GM21515 (cell line): ENCODE data around the gene SLC22A12.

Experiments
- ATAC-seq: cut with Tn5 transposase; IDR thresholded peaks from one replicate; pipeline ENCODE4 v1.9.1; 2021; ENCODE audit not compliant: unreplicated experiment

SLC22A12 gene

DNA sequence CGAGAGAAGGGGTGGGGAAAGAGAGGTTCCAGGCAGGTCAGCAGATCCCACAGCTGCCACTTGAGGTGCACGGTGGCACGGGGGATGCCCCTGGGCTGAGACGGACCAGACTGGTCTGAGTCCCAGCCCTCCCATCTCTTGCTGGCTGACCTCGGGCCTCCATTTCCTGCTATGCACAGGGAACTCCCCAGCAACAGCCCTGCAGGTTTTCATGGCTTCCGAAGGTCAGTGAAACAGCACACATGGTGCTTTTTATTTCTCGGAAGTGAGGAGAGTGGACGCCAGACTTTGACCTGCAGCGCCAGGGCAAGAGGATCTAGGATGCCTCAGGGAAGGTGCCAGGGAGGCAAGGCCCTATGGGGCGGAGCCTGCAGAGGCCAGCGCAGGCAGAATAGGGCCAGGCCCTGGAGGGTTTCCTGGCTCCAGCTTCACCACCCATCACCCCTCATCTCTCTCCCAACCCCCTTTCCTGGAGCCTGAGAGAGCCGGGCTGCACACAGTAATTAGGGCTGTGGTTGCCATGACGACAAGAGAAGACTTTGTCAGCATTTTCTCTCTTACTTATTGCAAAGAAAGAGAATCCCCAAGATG is 29.5 kb downstream of the SLC22A12 start:
- no peak for ATAC-seq

DNA sequence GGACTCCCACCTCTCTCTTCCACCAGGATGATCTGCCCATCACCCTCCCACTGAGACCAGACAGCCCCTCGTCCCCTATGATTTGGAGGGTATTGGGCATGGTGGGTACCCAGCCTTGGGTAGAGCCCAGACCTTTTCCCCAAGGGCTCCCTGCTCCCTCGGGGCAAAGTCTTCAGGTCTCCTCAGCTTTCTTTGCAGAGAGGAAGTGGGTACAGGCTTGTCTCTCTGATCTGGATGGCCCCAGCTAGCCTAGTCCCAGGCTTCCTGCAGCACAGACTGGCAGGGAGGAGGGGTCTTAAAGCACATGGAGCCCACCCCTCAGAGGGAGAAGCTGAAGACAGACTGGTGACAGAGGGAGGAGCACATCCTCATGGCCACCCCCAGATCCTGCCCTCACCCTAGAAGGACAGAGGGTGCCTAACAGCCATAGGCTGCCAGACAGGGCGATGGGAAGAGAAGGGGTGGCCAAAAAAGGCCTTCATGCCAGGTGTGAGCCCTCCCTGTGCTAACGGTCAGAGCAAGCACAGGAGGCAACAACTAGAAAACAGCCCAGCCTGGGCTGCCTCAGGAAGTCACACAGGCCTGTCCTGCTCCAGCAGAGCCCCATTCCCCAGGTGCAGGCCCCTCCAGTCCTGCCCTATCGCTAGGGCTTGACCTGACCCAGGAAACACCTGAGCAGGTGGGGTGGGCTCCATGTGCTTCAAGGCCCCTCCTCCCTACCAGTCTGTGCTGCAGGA is 30.4 kb downstream of the SLC22A12 start:
- no peak for ATAC-seq

DNA sequence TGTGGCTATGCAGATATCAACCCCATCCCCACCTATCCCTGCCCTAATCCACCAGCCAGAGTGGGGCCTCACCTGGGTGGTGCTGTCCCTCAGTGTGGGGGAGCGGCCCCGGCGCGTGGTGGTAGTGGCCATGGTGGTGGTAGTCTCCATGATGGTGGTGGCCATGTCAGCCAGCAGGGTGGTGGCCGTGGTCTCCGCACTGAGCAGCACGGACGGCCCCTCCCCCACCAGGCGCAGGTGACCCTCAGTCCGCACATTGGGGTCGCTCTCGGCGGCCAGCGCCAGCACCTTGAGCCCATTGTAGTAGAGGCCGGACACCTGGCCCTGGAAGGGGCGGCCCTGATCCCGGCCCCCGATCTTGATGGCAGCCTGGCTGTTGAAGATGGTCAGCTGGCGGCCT is 31.7 kb downstream of the SLC22A12 start:
- no peak for ATAC-seq

DNA sequence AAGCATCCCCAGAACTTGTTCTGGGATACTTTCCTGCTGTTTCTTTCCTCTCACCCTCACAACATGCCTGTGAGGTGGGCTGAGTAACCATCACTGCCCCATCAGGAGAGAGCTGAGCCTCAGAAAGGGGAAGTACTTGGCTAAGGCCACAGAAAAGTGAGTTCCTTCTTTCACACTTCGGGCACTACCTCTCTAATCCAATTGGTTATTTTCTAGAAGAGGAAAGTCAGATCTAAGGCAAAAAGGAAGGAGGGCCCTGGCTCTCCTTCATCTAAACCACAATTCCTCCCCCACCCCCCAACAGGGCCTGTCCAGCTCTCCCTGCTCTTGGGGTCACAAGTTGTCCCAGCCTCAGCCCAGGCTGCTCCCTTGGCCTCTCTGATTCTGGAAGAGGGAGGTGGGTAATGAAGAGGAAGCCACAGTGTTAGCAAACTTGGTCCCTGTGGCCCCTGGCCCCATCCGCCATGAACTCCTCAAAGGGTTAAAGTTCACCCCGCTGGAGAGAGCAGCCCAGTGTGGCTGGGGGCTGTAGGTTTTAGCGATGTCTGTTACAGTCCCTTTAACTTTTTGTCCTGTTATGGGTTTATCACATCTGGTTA is 34.0 kb downstream of the SLC22A12 start:
- ATAC-seq, result no peak

DNA sequence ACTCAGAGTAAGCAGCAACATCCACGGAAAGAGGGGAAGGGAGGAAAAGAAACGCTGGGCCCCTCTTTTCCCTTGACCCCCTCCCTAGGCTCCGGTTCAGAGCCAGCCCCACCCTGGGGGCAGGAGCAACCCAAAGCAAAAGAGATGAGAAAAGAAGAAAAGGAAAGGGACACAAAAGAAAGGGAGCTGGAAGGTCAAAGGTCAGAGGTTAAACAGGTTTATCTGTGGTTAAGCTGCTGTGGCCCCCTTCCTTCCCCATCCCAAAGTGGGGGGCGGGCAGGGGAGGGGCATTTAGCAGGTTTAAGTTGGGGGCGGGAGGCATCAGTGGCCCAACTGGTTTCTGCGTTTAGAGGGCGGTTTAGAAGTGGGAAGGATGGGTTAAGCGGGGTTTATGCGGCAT is 35.6 kb downstream of the SLC22A12 start:
- ATAC-seq, result no peak

DNA sequence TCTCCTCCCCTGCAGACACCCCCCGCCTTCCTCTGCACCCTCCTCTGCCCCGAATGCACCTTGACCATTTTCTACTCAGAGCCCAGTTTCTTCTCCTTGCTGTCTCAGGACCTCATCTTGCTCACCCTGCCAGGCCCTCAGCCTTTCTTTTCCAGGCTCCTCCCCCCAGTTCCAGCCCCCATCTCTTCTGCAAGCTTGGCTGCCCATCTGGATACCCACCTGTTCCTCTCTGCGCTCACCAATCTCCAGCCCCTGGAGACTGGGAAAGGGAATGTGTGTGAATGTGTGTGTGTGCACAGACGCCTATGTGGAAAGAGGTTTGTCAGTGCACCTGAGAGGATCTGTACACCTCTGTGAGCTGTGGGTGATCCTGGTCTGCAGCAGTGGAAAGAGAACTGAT is 36.4 kb downstream of the SLC22A12 start:
- ATAC-seq, result no peak

DNA sequence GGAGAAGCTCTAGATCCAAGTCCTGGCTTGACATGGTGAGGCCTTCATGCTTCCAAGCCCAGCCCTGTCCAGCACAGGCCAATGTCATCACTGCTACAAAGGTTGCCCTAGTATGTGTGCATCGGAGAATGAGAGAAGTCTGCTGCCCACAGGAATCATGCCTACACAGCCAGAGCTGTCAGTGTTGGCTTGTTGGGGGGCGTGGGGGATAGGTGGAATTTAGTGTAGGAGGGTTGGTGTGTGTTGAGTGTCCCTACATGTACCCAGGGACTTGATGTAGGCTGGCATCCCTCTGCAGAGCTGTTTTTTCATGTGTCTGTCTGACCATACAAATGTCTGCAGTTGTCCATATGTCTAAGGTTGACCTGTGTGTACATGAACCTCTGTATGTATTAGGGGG is 37.6 kb downstream of the SLC22A12 start:
- no peak for ATAC-seq

DNA sequence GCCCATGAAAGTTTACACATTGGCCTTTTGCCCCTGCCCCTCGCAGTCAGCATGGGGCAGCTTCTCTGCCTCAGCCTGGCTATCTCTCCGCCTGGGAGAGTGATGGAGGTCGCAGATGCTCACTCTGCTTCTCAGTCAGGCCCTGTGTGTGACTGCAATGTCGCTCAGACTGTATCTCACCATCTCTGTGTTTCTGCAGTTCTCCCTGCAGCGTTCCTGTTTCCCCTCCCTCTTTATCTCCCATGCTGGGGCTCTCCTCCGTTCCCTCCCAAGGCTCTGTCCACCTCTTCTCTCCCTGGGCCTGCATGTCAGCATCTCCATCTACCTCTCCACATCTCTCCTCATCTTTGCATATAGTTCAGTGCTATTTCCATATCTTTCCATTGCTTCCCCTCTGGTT is 38.1 kb downstream of the SLC22A12 start:
- no peak for ATAC-seq

DNA sequence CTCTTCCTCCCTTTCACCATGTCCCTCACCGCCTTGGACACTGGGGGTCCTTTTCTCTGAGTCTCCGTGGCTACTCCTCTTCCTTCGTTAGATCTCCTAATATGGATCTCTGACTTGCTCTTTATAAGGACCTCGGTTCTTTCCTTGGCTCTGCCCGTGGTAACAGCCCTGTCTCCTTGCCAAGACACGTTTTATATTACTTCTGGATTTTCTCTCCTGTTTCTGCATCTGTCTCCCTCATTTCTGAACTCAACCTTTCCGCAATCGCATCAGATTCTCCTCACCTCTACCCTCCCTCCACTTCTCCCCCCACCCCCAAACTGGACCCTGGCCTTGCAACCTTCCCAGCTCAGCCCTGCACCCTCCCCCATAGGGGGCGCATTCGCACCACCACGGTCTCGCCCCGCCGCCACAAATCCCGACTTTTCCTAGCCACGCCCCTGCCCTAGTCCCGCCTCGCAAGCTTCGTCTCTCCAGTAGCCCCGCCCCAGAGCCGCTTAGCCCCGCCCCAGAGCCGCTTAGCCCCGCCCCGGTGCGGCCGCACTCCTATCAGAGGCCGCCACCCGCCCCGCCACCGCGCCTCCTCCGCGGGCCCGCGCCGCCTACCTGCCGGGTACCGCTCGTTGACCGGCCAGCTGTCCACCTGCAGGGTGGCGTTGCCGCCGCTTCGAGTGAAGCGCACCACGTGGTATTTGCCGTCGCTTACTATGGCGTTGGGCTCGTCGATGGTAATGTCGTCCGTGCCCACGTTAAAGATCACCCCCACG is 39.0 kb downstream of the SLC22A12 start:
- no peak for ATAC-seq

DNA sequence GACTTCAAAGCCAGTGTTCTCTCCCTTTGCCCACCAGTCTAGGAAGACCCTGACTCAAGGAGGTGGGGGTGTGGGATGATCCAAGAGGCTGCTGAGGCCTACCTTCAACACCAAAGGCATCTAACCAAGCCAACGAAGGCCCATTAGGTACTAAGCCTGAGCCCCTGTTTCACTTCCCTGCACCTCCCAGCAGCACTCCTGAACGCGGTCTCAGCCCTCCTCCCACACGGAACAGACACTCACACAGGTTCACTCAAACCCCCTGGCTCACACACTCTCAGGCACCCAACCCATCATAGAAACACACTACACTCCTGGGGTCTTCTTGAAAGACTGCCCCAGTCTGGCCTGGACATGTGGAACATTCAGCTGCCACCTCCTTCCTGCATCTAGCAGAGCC is 40.7 kb downstream of the SLC22A12 start:
- ATAC-seq, result no peak

DNA sequence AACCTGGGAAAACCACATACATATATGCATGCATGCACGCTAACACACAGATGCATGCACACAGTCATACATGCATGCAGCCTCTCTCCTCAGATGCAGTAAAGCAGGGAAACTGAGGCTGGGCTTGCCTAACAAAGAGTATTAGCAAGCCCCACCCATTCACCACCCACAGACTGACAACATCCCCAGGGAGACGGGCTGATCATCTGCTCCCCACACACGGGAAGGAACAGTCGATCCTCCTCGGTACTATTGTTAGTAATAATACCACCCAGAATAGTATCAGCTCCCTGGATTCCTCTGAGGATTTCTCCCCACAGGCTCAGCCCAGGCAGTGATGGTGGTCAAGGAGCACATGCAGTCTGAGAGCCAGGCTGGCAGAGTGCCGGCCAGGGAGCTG is 41.2 kb downstream of the SLC22A12 start:
- no peak for ATAC-seq

DNA sequence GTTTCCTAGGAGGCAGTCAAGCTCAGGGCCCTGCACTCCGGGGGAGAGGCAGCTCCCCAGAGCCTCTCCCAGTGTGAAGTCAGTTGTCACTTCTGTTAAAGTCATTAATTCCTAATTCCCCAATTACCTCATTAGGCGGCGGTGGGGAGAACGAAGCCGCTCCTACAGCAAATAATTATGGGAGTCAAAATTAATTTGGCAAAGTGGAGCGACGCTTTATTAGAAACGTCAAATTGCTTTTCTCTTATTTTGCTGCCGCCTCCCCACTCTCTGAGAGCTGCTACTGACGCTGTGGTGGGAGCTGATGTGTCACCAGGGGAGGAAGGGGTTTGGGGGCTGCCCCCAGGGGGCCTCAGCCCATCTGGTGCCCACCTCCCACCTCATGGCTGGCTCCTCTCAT is 41.6 kb downstream of the SLC22A12 start:
- ATAC-seq, result no peak

DNA sequence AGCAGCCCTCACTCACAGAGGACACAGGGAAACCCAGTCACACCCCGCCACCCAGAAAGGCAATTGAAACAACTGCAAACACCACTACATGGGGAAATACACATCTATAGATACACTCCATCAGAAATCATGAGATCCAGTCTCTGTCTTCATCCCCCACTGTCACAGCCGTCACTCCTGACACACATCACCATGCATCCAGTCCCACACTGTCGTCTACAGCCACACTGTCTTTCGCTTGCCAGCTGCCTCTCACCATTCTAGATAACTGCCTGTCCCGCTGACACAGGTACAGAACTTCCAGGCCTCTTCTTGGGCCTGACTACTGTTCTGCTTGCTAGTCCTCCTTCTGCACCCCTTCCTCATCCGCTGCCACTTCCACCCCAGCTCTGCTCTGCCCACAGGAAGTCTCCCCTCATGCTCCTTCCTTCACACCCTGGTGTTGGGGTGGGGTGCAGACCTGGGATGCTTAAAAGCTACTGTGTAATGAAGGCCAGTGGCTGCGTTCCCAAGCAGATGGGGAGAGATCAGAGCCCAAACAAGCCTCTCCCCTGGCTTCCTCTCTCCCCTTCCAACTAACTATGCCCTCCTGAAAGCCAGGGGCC is 42.6 kb downstream of the SLC22A12 start:
- no peak for ATAC-seq

DNA sequence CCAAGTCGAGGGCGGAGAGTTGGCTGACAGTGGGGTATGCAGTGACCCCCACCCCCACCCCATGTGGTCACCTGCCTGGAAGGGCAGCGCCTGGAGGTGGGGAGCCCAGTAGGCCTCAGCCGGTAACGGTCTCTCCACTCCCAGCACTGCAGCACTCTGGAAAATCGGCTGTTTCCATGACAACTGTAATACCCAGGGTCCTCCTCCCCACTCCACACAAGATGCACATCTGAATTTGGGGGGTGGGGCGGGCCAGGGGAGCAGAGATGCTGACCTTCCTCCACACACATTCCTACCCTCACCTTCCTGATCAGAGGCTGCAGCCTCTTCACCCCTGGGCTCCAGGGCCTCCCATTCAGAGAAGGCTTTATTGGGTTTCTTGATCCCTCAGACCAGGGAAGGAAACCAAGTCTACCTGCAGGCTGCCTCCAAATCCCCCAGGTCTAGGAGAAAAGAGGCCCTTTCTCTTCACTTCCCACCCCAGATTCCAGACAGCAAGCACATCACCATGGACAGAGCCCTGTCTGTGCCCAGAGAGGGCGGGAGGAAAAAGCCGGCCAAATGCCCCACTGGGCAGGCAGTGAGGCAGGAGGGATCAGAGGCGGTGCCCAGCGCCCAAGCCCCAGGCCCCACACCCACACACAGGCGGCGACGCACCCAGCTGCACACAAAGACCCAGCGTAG is 46.5 kb downstream of the SLC22A12 start:
- no peak for ATAC-seq

DNA sequence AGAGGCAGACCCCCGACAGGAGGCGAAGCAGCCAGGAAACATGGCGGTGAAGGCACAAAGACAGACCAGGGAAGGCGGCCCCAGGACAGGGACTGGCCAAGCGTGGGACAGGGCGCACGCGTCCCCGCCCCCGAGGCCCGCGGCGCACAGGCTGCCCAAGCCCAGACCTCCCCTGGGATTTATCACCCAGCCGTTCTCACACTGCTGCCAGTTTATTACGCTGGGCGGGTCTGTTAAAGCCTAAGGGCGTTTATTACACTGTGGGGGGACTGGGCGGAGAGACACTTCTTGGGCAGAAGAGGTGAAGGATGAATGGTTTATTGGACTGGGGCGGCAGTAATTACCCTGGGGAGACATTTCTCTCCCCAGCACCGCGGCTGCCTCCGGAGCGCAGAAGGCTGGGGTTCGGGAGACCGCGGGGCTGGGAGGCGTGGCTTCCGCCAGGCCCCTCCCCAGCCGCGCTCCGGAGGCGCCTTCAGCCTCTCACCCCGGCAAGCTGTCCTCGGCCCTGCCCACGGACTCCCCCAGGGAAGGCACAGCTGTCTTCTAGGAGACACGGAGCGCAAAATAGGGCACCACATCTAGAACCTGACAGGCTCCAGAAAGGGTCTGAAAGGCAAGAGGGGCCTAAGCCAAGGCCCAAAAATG is 47.1 kb downstream of the SLC22A12 start:
- ATAC-seq, result no peak

DNA sequence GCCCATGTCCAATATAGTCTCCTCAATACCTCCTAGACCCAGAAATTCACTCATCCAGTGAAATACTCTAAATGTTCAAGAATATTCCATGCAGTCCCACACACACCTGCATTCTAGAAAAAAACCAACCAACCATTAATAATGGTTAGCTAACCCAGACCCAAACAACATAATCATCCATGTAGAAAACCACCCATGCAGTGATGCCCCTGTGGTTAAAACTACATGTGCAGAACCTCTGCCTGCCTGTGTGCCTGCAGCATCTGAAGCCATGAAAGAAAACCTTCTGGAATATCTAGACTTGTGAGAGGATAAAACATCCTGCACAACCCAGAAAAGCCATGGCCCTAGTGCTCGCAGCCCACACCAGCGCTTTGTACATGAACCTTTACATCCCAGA is 47.8 kb downstream of the SLC22A12 start:
- no peak for ATAC-seq

DNA sequence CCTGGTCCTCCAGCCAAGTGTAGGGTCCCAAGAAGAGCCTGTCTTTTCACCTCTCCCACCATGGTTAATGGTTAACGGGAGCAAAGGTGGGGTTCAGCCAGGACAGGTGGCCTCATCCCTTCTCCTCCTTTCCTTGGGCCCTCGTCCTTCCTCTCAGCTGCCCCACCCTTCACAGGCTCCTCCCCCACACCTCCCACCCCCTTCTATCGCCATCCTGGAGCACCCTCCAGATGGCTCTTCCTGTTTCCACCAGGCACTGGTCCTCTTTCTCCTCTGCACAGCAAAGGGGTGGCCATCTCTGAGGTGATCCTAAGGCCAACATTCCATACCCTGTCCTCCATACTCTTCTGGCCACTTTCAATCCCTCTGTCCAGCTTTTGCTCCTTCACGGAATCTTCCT is 48.9 kb downstream of the SLC22A12 start:
- no peak for ATAC-seq

DNA sequence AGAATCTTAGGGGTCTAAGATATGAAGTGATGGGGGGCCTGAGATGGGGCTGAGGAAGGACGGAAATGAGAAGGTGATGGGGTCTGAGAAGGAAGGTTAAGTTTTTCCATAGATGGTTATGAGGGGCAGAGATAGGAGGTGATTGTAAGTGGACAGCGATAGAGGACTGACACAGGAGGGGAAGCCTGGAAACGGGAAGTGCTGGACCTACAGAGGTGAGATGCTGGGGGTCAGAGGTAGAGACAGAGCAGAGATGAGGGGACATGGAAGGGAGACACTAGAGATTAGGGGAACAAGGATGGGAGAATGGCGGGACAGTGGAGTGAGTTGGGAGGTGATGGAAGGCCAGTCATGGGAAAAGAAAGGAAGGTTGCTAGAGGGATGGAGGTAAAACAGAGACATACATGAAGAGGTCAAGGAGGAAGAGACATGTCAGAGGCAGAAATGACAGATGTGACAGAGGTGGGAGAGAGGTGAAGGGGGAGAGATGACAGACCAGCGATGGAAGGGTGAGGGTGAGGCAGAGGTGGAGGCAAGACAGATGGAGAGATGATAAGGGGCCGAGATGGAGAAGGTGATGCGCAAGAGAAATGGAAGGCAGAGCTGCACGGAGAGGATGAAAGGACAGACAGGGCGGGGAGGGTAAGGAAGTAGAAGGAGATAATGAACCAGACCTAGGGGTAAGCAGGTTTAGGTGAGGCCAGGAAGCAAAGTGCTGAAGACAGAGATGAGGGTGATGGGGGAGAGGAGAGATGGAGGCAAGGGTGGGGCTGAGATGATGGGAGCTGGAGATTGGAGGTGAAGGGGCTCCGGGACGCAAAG is 50.8 kb downstream of the SLC22A12 start:
- no peak for ATAC-seq

DNA sequence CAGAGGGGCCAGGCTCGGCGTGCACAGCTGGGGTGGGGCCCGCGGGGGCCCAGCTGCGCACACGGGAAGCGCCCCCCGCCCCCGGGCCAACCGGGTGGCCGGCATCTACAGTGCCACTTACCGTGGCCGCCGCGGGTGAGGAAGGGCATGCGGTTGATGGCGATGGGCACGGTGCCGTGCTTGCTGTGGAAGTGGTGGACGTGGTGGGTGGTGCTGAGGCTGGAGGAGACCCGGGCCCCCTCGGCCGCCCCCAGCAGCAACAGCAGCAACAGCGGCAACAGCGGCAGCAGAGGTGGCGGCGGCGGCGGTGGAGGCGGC is 51.4 kb downstream of the SLC22A12 start:
- ATAC-seq, result no peak

DNA sequence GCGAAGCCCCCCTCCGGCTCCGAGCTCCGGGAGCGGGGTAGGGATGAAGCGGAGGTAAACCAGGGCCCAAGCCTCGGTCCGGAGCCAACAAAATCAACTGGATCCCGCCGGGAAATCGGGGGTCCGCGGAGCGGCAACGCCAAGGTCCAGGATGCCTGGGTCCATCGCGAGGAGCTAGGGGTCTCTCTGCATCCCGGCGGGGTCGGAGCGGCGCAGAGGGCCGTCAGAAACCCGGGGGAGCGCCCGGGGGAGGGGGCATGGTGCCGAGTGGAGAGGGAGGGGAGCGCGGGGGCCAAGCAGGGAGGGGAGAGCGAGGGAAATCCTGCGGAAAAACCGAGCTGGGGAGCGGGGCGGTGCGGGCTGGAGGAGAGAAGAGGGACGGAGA is 51.8 kb downstream of the SLC22A12 start:
- ATAC-seq, result no peak
